Occipital lobe (tissue), 2 donors: ENCODE measurements around the gene DACT1. TPM values are rescaled to one million over a fixed set of nuclear protein-coding genes. Genes with fewer than 3 reads are reported as not detected.
A peak's percentile ranks its signal among the peaks of the same experiment; 100 is the strongest.

Source experiments
- DNase-seq: peaks from one replicate; lab custom pipeline; 2025; lab: John Stamatoyannopoulos, UW
- total RNA-seq: library from RNA; depleted of rRNA; stranded (reverse); fragments of >200 nt; gene quantifications from one replicate; pipeline ENCODE4 v1.2.3, GENCODE V29; 2014

Gene DACT1
- total RNA-seq, 1 donor from 2014 or later = 435 TPM

DNA sequence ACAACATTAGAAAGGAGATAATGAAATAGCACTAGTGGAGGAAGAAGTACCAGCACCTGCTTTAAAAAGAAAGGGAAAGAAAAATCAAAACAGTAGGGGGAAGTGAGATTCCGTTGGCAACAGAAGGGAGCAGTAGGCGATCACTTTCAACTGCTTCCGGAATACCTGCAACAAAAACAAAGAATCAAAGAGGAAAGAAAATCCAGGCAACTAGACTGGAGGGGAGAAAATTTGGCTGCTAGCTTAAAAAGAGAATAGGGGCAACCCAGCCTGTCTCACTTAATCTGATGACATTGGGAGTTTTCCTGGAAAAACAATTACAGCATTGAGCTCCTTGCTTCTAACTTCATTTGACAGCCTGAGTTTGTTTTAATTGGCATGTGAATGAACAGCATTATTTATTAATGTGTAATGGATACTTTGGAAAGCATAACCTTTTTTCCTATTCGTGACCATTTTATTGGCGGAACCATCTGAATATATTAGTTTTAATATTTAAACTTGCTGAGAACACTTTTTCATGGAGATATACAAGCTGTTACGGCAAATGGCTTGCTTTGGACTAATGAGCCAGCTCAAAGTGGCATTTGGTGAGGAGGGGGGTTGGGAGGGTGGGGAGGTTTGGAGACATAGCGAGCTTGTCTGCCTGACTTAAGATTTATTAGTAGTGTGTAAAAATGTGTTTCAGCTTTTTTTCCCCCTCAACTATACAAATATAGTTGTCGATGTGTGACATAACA, 2.5 kb upstream of the DACT1 start:
- no peak for DNase-seq

DNA sequence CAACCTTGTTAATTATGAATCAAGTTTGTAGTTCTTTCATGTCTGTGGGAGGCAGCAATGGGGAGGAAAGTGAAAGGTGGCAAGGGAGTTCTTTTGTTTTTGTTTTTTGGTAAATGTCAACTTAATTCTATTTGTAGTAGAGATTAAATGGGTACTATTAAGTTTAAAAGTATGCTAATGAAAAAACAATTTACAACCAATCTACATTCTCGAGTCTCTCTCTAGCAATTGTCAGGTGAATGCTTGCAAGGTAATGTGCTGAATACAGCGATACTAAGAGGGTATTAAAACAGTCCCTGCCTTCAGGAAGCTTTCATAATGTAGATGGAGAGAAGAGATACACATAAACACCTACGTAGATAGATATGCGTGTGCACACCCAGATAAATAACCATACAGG, 1.6 kb upstream of the DACT1 start:
- DNase-seq = no peak

DNA sequence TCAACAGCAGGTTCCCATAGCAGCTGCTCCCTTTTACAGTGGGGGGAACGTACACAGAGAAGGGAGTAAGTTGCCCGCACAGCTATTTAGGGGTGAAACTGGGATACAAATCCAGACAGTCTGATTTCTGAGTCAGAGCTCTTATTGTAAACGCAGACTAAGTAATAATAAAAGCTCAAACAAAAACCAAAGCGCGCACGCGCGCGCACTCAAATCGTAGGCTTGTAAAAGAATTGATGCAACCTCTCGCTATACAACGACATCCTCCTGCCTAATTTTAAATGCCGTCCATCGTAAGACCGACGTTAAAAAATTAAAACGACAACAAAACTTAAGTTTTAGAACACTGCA, 747 bp upstream of the DACT1 start:
- peak; percentile 18 for DNase-seq

DNA sequence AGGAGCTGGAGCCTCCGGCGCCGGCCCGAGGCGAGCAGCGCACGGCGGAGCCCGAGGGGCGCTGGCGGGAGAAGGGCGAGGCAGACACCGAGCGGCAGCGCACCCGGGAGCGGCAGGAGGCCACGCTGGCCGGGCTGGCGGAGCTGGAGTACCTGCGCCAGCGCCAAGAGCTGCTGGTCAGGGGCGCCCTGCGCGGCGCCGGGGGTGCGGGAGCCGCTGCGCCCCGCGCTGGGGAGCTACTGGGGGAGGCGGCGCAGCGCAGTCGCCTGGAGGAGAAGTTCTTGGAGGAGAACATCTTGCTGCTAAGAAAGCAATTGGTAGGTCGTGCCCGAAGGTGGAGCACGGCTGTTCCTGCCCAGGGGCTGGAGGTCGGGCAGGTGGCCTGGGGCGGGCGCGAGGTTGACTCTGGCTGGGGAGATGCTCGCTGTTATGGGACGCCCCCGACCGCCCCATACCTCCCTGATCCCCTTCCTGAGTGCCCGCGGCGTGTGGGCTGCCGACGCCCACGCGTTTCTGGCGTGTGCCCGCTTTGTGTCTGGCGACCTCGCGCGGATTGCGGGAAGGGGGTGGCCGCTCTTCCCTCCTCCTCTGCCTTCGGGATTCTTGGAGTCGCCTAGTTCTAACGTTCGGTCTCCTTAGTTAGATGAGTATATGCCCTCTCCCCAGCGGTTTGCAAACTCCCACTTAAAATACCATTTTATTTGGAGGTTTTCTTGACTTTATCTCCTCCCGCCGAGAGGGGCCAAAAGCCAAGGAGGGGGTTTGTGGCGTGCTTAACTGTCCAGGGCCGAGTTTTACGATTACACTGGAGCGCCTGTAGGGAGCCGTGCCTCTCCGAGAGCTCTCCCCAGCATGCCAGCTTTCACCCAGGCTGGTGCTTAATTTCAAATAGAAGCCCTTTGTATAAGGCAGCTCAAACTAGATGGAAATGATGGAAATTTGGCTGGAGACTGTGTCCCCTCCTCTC, 752 bp downstream of the DACT1 start:
- peak; percentile 21 for DNase-seq

DNA sequence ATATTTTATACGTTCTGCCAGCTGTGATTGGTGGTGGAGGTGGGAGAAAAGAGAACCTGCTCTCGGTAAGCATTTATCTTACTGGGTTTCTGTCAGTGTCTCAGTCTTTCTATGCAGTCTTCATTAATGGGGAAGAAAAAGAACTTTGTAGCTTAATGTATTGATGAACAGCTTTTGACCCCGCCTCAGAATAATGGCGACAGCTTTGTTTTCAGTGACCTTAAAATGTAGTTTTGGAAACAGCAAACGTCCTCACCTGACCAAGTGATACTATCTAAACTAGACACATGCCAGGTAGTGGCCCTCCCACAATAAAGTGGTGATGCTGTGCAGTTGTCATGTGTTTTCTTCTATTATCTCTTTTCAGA, 1.4 kb downstream of the DACT1 start:
- no peak for DNase-seq

DNA sequence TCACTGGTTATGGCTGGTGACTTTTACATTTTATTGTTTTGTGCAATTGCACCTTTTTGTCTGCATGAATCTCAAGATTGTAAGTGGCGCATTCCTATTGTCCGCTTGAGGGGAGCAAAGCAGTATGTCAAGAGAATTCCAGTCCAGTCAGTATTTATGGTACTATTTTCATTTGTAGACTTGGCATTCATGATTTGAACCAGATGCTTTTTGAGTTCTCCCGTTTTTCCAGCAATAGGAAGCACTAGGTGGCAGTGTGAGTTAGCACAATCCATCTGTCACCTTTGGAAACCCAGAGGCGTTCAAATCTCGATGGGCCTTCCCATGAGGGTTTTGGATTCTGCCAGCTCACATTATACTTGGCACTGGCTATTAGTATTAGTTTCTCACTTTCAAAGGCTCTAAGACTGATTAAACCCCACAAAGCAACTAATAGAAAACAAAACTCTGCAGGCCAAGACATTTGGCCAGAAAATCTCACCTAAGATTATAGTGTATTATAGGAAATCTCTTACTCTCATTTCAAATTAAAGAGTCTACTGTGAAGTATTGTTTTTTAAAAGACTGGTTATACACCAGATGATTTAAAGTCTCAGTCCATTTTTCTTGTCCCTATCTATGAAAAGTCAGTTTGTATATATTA, 2.2 kb downstream of the DACT1 start:
- peak; percentile 18 for DNase-seq

DNA sequence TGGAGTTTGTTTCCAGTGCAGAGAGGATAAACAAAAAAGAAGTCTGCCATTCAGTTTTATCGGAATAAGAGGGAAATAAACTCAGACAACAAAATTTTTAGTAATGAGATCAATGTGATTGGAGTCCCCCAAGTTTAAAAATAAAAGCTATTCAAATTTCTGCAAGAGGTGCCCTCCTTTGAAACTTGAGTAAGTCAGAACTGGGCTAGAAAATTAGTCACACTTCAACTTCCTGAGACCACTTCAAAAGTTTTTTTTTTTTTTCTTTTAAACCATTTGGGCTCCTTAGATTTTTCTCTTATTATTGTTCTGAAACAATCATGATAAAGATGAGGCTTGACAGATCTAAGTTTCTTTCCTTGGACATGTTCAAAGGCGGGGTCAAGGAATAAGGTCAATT, 3.2 kb downstream of the DACT1 start:
- DNase-seq = no peak

DNA sequence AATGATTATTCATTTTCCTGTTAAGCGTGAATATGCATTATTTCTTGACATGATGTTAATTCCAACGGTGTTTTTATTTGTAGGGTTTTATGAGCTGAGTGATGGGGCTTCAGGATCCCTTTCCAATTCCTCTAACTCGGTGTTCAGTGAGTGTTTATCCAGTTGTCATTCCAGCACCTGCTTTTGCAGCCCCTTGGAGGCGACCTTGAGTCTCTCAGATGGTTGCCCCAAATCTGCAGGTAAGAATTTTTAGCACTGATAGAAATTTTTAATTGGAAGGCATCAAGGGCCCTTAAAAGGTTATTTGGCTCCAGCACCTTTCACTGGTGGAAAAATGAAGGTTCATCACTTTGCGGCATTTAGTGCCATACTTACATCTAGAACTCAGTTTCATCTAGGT, 3.7 kb downstream of the DACT1 start:
- no peak for DNase-seq

DNA sequence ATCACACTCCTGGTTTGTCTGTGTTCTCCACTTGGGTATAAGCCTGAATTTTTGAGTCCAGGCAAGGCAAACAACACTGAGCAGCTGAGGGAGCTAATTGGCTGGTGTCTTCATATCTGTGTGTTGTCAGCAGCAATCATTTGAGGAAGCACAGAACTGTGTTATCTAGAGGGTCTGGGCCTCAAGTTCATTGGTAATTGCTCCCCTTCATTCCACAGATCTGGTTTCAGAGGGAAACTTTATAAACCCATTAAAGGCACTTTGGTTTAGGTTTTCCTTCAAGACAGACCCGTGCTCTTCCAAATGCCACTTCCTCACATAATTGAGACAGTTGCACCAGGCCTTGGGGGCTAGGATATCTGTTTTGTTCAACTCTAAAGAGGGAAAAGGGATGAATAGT, 5.6 kb downstream of the DACT1 start:
- no peak for DNase-seq

DNA sequence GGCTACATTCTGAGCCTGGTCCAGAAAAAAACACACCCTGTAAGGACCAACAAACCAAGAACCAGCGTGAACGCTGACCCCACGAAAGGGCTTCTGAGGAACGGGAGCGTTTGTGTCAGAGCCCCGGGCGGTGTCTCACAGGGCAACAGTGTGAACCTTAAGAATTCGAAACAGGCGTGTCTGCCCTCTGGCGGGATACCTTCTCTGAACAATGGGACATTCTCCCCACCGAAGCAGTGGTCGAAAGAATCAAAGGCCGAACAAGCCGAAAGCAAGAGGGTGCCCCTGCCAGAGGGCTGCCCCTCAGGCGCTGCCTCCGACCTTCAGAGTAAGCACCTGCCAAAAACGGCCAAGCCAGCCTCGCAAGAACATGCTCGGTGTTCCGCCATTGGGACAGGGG, 7.9 kb downstream of the DACT1 start:
- no peak for DNase-seq

DNA sequence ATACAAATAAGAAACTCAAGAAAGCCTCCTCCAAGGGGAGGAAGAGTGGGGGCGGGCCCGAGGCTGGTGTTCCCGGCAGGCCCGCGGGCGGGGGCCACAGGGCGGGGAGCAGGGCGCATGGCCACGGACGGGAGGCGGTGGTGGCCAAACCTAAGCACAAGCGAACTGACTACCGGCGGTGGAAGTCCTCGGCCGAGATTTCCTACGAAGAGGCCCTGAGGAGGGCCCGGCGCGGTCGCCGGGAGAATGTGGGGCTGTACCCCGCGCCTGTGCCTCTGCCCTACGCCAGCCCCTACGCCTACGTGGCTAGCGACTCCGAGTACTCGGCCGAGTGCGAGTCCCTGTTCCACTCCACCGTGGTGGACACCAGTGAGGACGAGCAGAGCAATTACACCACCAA, 8.7 kb downstream of the DACT1 start:
- no peak for DNase-seq

DNA sequence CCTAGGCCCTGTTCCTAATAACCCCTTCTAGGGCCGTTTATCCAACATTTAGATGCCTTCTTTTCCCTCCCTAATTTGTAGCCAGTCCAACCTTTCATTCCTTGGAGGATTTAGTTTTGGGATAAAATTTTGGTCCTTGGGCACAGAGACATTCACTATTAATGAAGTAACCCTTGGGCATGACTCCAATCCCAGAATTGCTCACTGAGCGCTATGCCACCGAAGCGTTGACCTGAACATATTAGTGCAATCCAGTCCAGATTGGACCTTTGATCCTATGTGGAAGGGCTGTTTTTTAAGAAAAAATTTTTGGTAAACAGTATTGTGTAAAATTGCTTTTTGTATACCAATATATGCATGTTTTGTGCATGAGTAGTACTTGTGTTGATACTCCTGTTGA, 10.0 kb downstream of the DACT1 start:
- no peak for DNase-seq

DNA sequence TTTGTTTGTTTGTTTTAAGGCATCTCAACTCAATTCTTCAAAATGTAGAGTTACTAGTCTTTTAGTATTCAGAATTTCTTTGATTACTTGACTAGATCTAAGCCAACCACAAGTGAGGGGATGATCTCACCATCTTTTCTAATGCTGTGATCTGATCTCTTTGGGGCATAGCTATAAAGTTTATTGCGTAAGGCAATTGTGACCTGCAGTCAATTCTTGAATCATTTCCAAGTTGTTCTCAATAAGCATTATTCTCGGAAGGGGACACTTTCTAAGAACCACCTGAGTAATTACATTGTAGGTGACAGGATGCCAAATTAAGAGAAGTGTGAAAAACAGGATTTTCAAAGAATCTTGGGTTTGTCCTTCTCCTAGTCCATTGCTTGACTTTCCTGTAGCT, 13.1 kb downstream of the DACT1 start:
- no peak for DNase-seq

DNA sequence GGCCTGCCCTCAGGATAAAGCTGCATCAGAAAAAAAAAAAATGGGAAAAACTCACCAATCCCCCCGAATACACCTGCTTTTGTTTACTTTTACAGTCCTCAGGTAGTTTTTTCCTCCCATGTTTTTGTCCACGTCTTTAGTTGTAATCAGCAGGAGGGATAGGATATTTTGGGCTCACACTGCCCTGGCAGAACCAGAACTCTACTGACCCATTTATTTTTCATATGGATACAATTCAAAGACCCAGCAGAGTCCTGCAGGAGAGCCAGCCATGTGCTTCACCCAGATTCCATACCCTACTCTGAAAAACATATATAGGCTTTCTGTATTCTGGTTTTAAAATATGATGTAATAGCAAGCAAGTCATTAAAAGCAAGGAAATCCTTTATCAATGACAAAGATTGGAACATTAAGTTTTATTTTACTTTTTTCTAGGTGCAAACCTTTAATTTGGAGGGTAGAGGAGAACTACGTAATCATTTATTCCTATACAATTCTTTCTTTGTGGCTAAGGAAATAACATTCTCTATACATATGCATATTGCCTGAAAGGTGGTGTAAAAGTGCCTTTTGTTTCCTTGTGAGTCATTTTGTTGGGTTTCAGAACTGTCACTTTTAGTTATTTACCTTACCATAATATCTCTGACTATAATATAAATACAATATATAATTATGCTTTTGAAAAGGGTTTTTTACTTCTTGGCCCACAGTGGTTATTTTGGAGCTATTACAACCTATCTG, 19.1 kb downstream of the DACT1 start:
- DNase-seq = no peak

DNA sequence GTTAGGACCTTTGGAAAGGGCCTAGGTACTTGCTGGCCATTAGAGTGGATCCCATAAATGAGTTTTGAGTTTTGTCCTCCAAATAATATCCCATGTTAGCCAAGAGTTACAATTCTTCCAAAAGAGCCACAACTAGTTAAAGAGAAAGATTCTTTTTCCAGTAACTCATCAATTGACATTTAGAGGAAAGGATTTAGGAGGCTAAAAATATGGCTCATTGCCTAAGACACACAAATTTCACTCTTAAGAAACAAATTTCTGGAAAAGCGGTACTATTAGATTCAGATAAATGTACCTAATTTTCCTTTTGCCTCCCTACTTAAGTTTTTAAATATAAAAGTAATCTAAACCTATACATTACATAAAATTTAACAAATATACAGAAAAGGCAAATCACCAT, 21.3 kb downstream of the DACT1 start:
- DNase-seq = no peak

DNA sequence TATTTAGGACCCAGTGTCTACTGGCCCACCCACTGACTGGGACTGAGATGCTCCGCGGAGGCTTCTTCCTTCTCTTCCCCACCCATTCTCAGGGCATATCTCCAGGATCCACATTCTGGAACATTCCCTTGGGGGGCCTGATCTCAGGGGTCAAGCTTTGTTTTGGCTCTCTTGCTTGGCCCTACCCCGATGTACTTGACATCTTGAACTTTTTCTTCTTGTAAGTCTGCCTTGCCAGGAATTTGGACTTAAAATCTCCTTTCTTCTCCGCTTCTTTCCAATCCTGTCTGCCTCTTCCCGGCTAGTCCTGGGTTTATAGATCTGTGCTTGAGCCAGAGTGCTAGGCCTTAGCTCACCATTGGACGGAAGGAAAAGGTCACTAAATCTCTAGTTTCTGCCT, 22.1 kb downstream of the DACT1 start:
- DNase-seq = no peak

DNA sequence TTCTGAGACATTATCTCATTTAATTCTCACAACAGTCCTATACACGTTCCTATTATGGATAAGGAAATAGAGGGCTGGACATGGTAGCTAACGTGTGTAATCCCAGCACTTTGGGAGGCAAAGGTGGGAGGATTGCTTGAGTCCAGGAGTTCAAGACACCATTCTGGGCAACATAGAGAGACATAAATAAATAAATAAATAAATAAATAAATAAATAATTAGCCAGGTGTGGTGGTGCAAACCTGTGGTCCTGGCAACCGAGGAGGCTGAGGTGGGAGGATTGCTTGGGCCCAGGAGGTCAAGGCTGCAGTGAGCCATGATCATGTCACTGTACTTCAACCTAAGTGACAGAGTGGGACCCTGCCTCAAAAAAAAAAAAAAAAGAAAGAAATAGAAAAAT, 22.6 kb downstream of the DACT1 start:
- DNase-seq = no peak

DNA sequence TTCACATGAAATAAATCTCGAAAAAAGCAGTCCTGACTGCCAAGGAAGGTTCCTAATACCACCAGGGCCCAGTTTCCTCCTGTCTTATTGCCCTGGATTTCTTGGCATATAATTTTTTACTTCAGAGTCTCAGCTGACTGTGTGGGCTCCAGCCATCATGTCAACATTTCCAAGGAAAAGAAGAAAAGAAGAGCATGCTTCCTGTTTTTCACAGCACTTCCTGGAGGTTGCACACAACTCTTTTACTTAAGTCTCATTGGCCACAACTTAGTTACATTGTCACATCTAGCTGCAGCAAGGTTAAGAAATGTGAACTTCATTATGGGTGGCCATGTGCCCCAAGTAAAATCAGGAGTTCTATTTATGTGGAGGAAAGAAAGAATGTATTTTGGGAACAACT, 24.3 kb downstream of the DACT1 start:
- DNase-seq = no peak

DNA sequence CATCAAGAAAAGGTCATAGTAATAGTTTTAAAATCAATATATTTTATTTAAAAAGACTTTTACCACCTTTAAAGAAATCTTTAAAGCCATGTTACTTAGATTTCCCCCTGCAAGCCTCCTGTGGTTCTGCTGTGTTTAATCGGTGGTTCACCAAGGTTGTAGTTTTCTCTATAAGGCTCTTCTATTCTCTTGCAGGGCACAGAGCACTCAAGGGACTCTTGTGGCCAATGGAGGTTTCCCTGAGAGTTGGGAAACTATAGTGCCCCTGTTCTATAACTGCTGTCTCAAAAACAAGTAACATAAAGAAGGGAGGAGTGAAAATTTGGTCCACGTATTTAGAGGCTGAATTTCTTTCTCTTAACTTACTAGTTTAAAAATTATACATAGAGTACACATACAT, 25.0 kb downstream of the DACT1 start:
- no peak for DNase-seq

DNA sequence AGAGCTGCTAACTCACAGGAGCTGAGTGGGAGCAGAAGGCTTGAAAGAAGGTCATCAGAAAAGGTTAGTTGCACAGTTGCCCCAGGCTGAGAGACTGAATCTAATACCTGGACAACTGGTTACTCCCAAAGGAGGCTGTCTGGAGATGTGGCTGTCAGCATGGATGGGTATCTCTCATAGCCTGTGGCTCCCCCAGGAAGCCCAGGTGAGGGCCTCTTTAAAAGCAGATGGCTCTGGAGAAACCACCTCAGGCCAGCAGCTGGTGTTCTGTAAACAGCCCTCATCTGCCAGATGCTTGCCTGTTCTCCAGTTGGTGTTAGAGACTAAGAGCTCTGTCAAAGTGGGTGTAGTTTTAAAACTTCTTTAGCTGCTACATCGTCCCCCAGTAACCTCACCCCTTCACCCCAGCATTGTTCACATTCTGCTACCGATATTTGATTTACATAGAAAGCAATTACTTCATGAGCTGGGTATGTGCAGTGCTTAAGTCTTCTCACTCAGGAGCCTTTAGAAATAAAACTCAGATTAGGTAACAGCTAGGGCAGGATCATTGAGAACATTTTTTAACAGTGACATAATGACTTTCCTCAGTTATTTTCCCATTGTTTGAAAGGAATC, 25.8 kb downstream of the DACT1 start:
- DNase-seq = no peak

DNA sequence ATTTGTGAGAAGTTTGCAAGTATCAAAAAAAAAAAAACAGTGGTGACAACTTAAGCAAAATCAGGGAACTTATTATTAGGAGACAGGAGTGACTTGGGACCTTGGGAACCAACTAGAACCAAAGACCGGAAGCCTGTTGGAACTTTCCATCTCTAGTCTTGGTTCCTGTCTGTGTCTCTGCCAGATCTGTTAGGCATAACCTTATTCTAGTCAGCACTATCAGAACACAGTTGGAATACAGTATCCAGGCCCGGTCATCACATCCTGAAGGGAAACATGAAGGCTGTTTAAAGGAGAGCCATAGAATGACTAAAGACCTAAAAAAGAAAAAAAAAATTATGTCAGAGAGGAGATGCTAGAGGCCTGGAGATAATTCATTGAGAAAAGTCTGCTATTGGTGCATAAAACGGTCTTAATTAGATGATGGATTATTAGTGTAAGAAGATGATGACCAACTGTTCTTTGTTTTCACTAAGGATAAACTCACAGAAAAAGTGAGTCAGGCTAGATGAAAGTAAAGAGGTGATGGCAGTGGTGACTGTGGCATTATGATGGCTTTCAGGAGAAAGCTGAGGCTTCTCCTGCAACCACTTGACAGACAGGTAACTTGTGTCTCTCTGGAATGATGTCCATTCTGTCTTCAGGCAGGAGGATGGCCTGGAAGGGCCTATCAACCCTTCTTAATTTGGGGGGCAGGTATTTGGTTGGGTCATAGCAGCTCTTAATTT, 28.2 kb downstream of the DACT1 start:
- no peak for DNase-seq
